Keratinocyte (primary cell): ENCODE measurements around the gene ANXA5. TPM values are rescaled to one million over a fixed set of nuclear protein-coding genes. Genes with fewer than 3 reads are reported as not detected.

ENCODE experiments used
- DNase-seq: peaks from one replicate; pipeline ENCODE4 v3.0.0-alpha.2; 2011; ENCODE audit warnings: low read depth, missing footprints, low spot score
- FAIRE-seq: peaks from 2 replicates; lab custom pipeline; 2011; peaks lifted over from hg19 to GRCh38; lab: Jason Lieb, UNC
- H2AFZ ChIP-seq: 2 replicates; pipeline ENCODE4 v1.6.0; 2012; ENCODE audit warnings: low read length, control low read depth, inconsistent platforms; ENCODE audit not compliant: control insufficient read depth
- H3K27ac ChIP-seq: 2 replicates; pipeline ENCODE4 v1.5.1; 2011; ENCODE audit warnings: low read length; ENCODE audit not compliant: control insufficient read depth, insufficient read depth
- H3K27me3 ChIP-seq: 3 replicates; pipeline ENCODE4 v1.6.0; 2011; ENCODE audit warnings: low read length; ENCODE audit not compliant: control insufficient read depth, insufficient read depth; ENCODE audit errors: extremely low read depth
- H3K36me3 ChIP-seq, 2 experiments: 2 replicates in 1 of 2; 3 replicates in 1 of 2; pipeline ENCODE4 v1.5.1; 2011; ENCODE audit warnings: low read length in 2 of 2, mild to moderate bottlenecking in 1 of 2; ENCODE audit not compliant: control insufficient read depth in 2 of 2, insufficient read depth in 2 of 2; ENCODE audit errors: extremely low read depth in 1 of 2
- H3K4me1 ChIP-seq: 3 replicates; pipeline ENCODE4 v1.5.1; 2011; ENCODE audit warnings: low read length; ENCODE audit not compliant: control insufficient read depth, insufficient read depth; ENCODE audit errors: extremely low read depth
- H3K4me2 ChIP-seq: 3 replicates; pipeline ENCODE4 v1.6.0; 2011; ENCODE audit warnings: low read depth, low read length; ENCODE audit not compliant: control insufficient read depth, insufficient read depth; ENCODE audit errors: extremely low read depth
- H3K4me3 ChIP-seq, 3 experiments: fragments of 200-600 bp in 1 of 3; sonication (generic) in 1 of 3; 2 replicates in 2 of 3; 3 replicates in 1 of 3; pipeline ENCODE4 v1.5.1; 2011 to 2016; ENCODE audit warnings: low read length in 3 of 3, mild to moderate bottlenecking in 3 of 3, control low read depth in 2 of 3, inconsistent platforms in 1 of 3, low read depth in 1 of 3, mixed read lengths in 1 of 3, mixed run types in 1 of 3, moderate library complexity in 1 of 3; ENCODE audit not compliant: control insufficient read depth in 2 of 3, insufficient read depth in 2 of 3; ENCODE audit errors: extremely low read depth in 1 of 3
- H3K79me2 ChIP-seq: 2 replicates; pipeline ENCODE4 v1.6.0; 2012; ENCODE audit warnings: low read length; ENCODE audit not compliant: control insufficient read depth, insufficient read depth
- H3K9ac ChIP-seq: 3 replicates; pipeline ENCODE4 v1.6.0; 2011; ENCODE audit warnings: low read length; ENCODE audit not compliant: control insufficient read depth, insufficient read depth; ENCODE audit errors: extremely low read depth
- H3K9me1 ChIP-seq: 3 replicates; pipeline ENCODE4 v1.6.0; 2011; ENCODE audit warnings: low read length; ENCODE audit not compliant: control insufficient read depth, insufficient read depth; ENCODE audit errors: extremely low read depth
- H3K9me3 ChIP-seq: 2 replicates; pipeline ENCODE4 v1.5.1; 2012; ENCODE audit warnings: low read depth, low read length; ENCODE audit not compliant: control insufficient read depth
- H4K20me1 ChIP-seq: 3 replicates; pipeline ENCODE4 v1.6.0; 2011; ENCODE audit warnings: low read length; ENCODE audit not compliant: control insufficient read depth, insufficient read depth; ENCODE audit errors: extremely low read depth
- EZH2 ChIP-seq: IDR thresholded peaks from one replicate; pipeline ENCODE4 v1.6.1; 2012; ENCODE audit warnings: inconsistent platforms, mild to moderate bottlenecking, low read length, moderate library complexity
- dilution Hi-C: fragments of 300-500 bp; cut with MboI; formaldehyde crosslinking; loops from one replicate; pipeline ENCODE4 v1.7.0; 2020; ENCODE audit warnings: low sequenced_read_pairs; ENCODE audit not compliant: extremely low pct_ligation_motif_present
- polyA plus RNA-seq, 5 experiments: library from polyadenylated mRNA; depleted of rRNA in 3 of 5; stranded (reverse) in 3 of 5; stranded (forward) in 1 of 5; unstranded in 1 of 5; fragments of >200 nt; gene quantifications; 1 replicate in 1 of 5; 2 replicates in 3 of 5; 3 replicates in 1 of 5; pipeline versions ENCODE4 v1.2.1 to v1.2.3, GENCODE V29; 2011 to 2012; ENCODE audit warnings: missing spikeins in 2 of 5, low read depth in 1 of 5, low replicate concordance in 1 of 5
- TF ChIP-seq, protein P1 (sequence below), 3 experiments: IDR thresholded peaks in 1 of 3; conservative IDR thresholded peaks in 1 of 3; optimal IDR thresholded peaks in 1 of 3; 2 replicates in 2 of 3; 3 replicates in 1 of 3; pipeline versions ENCODE3 to v1.5.1; 2011; ENCODE audit warnings: low read length in 3 of 3, mild to moderate bottlenecking in 3 of 3, moderate library complexity in 2 of 3, control low read depth in 1 of 3, inconsistent platforms in 1 of 3; ENCODE audit not compliant: insufficient read depth in 2 of 3; ENCODE audit errors: extremely low read depth in 1 of 3

The ANXA5 gene
- polyA plus RNA-seq, 1 donor (not counting 4 experiments of a cell fraction or from before 2014, with no cell fraction given): 512 TPM

DNA sequence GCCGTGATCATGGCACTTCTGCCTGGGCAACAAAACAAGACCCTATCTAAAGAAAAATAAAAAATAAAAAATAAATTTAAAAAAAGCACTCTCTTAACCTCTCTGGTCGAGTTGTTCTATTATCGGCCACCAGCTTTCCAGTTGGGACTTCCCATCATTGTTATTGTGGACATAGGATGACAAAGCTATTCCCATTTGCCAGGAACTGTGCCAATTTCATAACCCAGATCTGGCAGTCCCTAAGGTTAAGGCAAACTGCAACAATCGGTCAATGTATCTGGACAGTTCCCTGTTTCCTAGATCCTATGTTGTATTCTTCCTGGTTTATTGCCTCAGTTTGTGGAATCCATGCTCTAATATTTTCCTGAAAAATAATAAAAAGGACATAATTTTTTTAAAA, 17.8 kb upstream of the ANXA5 start:
- Histone ChIP-seq H2AFZ (no peak overlapping the region), H3K4me1 (peaks cover 12% of the 10 kb centered on the region), H4K20me1 (no peaks in the 10 kb centered on the region), H3K27me3 (no peaks in the 10 kb centered on the region), H3K36me3 (no peaks in the 10 kb centered on the region), H3K27ac (no peak overlapping the region), H3K9ac (no peak overlapping the region), H3K79me2 (no peaks in the 10 kb centered on the region), H3K9me3 (no peaks in the 10 kb centered on the region), H3K4me2 (no peak overlapping the region), H3K9me1 (peaks cover 6% of the 10 kb centered on the region), H3K4me3 (no peak overlapping the region)
- dilution Hi-C loops: no loop called here
- TF ChIP-seq, protein P1, sequence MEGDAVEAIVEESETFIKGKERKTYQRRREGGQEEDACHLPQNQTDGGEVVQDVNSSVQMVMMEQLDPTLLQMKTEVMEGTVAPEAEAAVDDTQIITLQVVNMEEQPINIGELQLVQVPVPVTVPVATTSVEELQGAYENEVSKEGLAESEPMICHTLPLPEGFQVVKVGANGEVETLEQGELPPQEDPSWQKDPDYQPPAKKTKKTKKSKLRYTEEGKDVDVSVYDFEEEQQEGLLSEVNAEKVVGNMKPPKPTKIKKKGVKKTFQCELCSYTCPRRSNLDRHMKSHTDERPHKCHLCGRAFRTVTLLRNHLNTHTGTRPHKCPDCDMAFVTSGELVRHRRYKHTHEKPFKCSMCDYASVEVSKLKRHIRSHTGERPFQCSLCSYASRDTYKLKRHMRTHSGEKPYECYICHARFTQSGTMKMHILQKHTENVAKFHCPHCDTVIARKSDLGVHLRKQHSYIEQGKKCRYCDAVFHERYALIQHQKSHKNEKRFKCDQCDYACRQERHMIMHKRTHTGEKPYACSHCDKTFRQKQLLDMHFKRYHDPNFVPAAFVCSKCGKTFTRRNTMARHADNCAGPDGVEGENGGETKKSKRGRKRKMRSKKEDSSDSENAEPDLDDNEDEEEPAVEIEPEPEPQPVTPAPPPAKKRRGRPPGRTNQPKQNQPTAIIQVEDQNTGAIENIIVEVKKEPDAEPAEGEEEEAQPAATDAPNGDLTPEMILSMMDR (optimal IDR thresholded peaks at IDR 0.05 in 1 of 3, IDR thresholded peaks at IDR 0.05 in 1 of 3, conservative IDR thresholded peaks at IDR 0.05 in 1 of 3; ENCODE audit: extremely low read depth in 1 of 3, insufficient read depth in 2 of 3, low read length in 3 of 3): no peak
- no peak for TF ChIP-seq EZH2
- DNase-seq (no peak), FAIRE-seq (no peak)

DNA sequence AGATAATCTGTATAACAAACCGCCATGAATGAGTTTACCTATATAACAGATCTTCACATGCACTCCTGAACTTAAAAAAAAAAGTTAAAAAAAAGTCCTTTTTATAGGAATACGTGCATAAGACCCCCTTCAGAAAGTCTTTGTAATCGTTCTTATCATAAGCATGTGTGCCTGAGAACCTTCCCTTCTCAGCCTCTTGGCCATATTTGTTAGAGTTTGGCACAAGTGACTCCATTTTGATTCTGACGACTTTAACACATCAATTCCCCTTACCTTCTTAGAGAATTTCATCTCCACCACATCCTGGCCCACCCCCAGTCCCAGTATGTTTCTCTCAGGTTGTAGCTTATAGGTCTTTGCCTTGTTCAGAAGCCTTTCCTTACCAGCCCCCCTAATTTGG, 16.0 kb upstream of the ANXA5 start:
- FAIRE-seq: no peak
- Histone ChIP-seq H3K79me2 (no peaks in the 10 kb centered on the region), H2AFZ (no peak overlapping the region), H3K27me3 (no peaks in the 10 kb centered on the region), H3K9ac (no peak overlapping the region), H3K9me3 (no peaks in the 10 kb centered on the region), H3K36me3 (no peaks in the 10 kb centered on the region), H3K4me2 (no peak overlapping the region), H3K9me1 (peaks cover 6% of the 10 kb centered on the region), H3K27ac (no peak overlapping the region), H3K4me3 (no peak overlapping the region), H3K4me1 (peaks cover 12% of the 10 kb centered on the region), H4K20me1 (no peaks in the 10 kb centered on the region)
- no peak for TF ChIP-seq EZH2
- TF ChIP-seq, protein P1 (optimal IDR thresholded peaks at IDR 0.05 in 1 of 3, IDR thresholded peaks at IDR 0.05 in 1 of 3, conservative IDR thresholded peaks at IDR 0.05 in 1 of 3; ENCODE audit: extremely low read depth in 1 of 3, insufficient read depth in 2 of 3, low read length in 3 of 3): no peak
- dilution Hi-C loops: no loop called here
- DNase-seq: no peak
